GM21619 (cell line): ENCODE measurements around the gene DPF3.
A peak's percentile ranks its signal among the peaks of the same experiment; 100 is the strongest.

ENCODE experiments used
- ATAC-seq: cut with Tn5 transposase; IDR thresholded peaks from one replicate; pipeline ENCODE4 v1.9.1; 2021; ENCODE audit not compliant: unreplicated experiment

Gene DPF3

GRCh38 chr14:72721083-72721482 lies 172.8 kb downstream of the DPF3 start:
- ATAC-seq, result no peak

DNA sequence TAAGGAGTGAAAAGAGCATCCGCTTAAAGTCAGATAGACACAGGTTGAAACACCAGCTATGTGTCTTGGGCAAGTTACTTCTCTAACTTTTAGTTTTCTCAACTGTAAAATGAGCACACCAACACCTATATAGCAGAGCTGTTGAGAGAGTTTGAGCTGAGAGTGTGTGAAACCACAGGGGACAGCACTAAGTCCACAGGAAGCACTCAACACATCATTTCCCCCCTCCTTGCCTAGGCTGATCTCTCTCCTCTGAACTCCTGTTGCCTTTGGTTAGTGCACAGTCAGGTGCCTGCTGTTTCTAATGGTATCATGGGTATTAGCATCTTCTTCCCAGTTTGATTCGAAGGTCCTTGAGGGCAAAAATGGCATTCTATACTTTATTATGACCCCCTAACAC lies 176.7 kb downstream of the DPF3 start:
- ATAC-seq, result peak; percentile 52

DNA sequence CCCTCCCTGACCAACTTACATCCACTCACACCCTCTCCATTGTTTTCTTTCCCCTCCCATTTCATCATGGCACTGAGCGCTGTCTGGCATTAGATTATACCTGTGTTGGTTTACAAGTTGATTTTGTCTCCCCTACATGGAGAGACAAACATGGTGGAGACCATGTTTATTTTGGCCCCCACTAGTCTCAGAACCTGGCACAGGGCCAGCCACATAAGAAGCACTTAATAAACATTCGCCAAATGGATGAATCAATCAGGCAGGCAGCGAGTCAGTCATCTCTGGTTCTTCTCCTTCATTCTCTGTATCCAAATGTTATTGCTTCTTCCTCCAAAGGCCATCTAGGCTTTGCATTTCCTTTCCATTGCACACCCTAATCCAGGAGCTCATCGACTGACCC lies 177.4 kb downstream of the DPF3 start:
- no peak for ATAC-seq

DNA sequence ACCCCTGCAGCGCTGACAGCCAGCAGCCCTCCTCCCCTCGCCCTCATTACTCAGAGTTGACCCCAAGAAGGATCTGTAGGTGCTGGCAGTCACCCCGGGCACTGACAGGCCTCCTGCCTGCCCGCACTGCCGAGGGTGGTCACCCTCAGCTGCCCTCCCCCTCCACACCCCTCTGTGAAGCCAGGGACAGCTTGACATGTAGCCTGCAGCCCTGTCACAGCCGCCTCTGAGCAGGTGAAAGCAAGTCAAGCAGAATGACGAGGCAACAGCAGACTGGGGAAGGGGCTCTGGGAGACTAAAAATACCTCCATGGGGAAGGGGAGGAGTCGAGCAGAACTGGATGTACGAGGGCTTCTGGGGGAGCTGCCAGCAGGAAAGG lies 178.1 kb downstream of the DPF3 start:
- ATAC-seq, result no peak

DNA sequence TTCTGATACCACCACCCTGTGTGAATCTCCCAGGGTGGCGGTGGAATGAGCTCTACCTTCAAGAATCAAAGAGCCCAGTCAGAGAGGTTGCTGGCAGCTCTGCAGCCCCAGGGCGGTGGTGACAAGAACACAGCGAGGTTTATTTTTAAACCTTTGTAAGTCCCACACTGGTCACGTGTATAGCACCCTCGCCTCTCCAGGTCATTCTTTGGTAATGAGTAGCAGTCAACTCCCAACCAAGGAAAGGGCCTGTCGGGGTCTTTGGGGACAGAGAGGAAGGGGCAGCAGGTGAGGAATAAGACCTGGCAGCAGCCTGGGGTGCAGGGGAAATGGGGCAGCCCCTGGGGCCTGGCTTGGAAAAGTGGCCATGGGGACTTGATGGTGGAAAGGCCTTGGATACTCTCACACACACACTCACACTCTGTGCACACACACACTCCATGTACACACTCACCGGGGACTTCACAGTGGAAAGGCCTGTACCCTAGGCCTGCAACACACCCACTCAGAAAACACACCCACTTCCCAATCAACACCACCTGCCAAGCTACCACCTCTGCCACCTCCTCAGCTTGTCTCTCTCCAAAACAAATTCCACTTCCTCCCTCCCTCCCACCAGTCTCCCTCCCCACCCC lies 178.6 kb downstream of the DPF3 start:
- no peak for ATAC-seq

- no peak for ATAC-seq
Observed at GRCh38 chr14:72714871-72715214, 179.1 kb downstream of the DPF3 start.

DNA sequence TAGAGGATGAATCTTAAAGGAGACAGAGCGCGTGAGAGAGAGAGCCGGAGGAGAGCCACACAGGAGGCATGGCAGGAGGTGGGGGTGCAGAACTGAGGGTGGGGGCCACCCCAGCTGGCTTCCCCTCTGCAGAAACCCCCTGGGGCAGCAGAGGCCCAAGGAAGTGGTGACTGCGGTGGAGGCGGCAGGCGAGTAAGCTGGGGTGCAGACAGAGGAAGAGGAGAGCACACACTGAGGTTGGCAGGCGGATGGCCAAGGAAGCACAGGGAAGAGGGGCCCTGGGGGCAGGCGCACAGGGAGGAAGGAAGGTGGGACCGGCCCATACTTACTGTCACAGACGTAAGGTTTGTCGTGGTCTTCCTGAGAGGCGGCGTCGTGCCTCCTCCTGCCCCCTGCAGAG lies 179.8 kb downstream of the DPF3 start:
- peak; percentile 58 for ATAC-seq

DNA sequence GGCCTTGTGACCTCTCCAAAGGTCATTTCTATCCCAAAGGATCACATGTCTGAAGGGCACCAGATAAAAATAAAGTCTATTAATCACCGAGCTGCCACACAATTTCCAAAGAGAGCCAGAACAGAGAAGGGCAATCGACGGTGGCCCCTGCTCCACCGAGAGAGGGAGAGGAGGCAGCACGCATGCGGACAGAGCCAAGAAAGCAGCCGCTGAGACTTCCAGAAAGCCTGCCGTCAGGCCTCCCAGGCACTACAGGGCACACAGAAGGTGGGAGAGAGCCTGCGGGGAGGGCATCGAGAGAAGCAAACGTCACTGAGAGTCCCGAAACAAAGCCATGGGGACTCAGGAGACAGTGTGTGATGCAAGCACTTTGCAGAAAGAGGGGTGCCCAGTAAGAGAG lies 182.0 kb downstream of the DPF3 start:
- no peak for ATAC-seq

- ATAC-seq, result no peak
Observed at GRCh38 chr14:72709916-72710611, 183.8 kb downstream of the DPF3 start.

DNA sequence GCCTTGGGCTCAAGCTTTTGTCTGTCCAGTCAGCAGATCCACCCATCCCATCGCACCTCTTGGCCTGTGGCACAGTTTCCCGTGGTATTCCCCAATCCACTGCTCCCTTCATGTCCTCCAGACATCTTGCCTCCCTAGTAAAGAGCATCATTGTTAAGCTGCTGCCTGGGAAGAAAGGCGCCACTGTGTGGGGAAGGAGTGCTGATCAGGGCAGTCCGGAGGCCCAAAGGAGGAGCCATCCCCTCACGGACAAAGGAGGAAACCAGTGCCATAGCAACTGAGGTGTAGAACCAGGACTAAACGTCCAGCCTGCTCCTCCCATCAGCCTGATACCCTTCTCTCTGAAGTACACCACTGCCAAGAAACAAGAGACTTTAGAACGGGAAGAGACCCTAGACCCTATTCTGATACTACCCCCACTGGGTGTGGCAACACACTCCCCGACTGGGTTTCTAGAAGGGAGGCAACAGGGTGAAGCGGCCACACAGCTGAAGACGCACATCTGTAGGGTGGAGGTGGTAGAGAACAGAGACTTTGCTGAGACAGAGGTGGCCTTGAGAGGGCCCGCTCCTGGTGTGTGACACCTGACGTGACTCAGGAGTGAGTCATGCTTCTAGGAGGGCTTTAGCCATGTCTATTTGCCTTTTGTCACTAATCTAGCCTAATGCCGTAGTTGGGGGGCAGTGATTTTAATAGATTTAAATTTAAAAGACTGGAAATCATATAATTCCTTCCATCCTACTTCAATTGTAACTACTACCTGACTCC lies 185.0 kb downstream of the DPF3 start:
- ATAC-seq, result no peak

DNA sequence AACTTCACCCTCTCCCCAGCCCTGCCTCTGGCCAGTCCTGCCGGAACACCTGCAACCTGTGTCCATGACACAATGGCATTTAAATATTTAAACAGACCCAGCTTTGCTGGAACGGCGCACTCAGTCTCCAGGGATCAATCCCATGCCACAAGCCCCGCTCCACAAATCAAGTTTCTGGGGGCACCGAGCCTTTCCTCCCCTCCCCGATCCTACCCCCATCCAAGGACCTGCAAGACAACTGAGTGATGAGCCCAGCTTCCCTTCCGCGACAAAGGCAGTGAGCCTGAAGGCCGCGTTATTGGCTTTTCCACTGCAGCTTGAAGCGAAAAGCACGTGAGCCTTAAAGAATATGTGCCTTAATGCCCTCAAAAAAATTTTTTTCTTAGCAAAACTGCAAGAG lies 185.7 kb downstream of the DPF3 start:
- ATAC-seq, result no peak

- ATAC-seq, result no peak
Observed at GRCh38 chr14:72706485-72706884, 187.4 kb downstream of the DPF3 start.

- no peak for ATAC-seq
Observed at GRCh38 chr14:72704502-72704901, 189.4 kb downstream of the DPF3 start.

GRCh38 chr14:72701605-72702004 lies 192.3 kb downstream of the DPF3 start:
- ATAC-seq, result no peak

- no peak for ATAC-seq
Observed at GRCh38 chr14:72701237-72701565, 192.7 kb downstream of the DPF3 start.

GRCh38 chr14:72700338-72701236 lies 193.3 kb downstream of the DPF3 start:
- no peak for ATAC-seq

DNA sequence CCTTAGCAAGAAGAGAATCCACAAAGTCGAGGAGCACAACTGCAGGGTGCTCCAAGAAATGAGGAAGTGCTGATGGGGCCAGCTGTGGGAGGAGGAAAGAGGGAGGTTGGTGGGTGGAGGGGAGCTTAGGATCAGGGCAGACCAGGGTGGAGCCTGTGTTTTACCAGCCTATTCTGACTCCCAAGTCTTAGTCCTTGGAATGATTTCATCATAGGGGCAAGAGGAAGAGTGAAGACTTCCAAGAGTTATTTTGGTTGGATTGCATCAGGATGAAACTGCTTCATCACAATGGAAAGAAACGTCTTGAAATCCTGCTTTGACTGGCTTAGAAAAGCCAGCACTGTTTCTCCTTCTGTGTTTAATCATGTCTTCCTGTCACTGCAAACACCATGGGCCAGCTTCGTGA lies 194.0 kb downstream of the DPF3 start:
- no peak for ATAC-seq

DNA sequence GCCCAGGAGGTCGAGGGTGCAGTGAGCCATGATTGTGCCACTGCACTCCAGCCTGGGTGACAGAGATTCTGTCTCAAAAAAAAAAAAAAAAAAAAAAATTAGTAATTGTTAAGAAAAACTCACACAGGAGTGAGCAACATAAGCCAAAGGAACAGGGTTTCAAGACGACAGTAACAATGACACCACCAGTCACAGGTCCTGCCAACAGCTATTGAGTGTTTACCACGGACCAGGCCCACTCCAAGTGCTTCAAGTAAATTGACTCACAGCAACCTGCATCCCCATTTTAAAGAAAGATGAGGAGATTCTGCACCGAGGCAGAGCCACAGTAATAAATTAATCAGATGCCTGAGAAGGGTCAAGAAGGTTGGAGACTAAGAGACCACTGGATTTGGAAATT lies 194.5 kb downstream of the DPF3 start:
- ATAC-seq, result no peak

- ATAC-seq, result no peak
Observed at GRCh38 chr14:72692696-72693095, 201.2 kb downstream of the DPF3 start.

GRCh38 chr14:72690324-72690723 lies 203.6 kb downstream of the DPF3 start:
- no peak for ATAC-seq

GRCh38 chr14:72688990-72689671 lies 204.8 kb downstream of the DPF3 start:
- no peak for ATAC-seq
